ENCODE measurements around the gene DNAH2.

Gene DNAH2

DNA sequence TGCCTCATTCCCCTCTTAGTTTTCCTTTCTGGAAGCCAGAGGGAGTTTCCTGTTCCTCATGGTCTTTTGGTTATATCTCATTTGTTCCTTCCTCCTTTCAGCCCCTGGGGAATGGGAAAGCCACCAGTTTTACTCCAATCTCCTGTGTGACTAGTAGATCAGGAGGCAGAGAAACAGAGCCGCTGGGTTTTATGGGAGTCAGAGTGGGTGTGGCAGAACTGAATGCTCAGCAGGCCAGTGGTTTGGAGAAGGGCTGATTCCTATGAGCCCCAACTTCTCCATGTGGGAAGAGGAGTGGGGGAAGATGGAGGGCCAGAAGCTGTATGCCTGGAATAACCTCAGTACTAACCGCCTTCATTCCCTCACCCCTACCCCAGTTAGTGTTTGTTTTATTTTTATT, 4.1 kb downstream of the DNAH2 start:
- DNase-seq (ENCODE audit: low read depth) = no peak

DNA sequence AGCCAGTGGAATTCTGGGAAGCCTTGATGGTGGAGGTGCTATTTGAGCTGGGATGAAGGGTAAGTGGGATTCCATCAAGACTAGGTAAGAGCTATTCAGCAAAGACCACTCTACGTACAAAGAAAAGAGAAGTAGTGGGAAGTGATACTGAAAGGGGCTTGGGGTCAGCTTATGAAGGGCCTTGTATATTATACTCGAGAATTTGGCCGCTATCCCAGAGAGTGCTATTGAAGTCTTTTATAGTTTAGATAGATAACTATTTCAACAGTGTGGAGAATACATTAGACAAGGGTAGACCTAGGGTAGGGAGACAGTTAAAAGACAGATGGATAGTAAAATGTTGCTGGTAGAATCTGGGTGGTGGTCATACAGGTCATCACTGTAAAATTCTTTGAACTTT, 10.3 kb downstream of the DNAH2 start:
- no peak for DNase-seq (ENCODE audit: low read depth)

DNA sequence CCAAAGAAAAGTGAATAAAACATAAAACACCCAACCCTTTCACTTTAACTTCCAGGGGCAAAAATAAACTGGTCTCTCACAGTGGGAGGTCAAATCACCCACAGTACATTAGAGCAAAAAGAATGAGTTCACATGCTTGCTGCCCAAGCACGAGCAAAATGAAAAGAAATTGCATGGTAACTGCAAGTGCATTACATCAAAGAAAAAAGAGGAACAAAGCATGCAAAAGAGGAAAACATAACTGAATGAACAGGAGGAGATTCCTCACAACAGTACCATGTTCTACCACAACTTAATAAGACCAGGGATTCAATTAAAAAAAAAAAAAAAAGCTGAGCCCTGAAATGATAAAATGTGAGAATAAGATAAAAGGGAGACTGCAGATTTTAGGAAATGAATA, 12.3 kb downstream of the DNAH2 start:
- no peak for DNase-seq (ENCODE audit: low read depth)

DNA sequence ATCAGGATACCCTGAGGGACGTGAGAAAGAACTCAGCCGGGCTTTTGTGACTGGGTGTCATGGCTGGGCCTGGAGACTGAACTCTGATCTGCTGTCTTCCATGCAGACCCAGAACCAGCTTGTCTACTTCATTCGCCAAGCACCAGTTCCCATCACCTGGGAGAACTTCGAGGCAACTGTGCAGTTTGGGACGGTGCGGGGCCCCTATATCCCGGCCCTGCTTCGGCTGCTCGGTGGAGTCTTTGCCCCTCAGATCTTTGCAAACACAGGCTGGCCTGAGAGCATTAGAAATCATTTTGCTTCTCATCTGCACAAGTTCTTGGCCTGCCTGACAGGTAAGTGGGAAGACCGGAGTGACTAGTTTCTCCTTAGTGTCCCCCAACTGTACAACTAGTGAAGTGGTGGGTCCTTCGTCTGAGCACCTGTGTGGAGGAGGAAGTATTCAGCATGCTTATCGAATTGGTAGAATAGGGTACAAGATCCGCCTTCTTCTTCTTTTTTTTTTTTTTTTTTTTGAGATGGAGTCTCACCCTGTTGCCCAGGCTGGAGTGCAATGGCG, 15.5 kb downstream of the DNAH2 start:
- DNase-seq (ENCODE audit: low read depth) = no peak

DNA sequence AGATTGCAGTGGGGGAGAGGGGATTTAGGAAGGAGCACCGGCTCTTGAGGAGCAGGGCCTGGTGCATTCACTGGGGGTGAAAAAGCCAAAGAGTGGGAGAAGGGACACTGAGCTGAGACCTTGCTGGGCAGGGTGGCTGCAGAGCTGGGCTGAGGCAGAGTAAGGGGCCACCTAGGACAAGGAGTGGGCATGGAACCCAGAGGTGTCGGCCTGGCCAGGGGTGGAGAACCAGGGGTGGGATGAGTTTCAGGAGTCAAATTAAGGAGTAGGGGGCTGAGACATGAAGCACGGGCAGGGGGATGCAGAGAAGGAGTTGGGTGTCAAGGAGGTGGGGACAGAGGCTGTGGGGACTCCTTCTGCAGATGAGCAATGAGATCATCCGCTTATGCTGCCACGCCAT, 20.1 kb downstream of the DNAH2 start:
- DNase-seq (ENCODE audit: low read depth) = no peak

DNA sequence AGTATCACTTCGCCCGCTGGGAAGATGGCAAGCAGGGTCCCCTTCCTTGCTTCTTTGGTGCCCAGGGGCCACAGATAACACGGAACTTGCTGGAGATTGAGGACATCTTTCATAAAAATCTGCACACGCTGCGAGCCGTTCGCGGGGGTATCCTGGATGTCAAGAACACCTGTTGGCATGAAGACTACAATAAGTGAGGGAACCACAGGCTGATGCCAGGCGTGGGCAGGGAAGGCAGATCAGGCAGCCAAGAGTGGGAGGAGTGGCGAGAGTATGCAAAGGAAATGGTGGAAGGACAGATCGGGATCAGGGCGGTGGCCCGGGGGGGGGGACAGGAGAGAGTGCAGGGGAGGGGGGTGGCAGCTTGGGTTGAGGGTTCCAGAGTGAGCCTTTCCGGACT, 22.2 kb downstream of the DNAH2 start:
- DNase-seq (ENCODE audit: low read depth) = no peak

DNA sequence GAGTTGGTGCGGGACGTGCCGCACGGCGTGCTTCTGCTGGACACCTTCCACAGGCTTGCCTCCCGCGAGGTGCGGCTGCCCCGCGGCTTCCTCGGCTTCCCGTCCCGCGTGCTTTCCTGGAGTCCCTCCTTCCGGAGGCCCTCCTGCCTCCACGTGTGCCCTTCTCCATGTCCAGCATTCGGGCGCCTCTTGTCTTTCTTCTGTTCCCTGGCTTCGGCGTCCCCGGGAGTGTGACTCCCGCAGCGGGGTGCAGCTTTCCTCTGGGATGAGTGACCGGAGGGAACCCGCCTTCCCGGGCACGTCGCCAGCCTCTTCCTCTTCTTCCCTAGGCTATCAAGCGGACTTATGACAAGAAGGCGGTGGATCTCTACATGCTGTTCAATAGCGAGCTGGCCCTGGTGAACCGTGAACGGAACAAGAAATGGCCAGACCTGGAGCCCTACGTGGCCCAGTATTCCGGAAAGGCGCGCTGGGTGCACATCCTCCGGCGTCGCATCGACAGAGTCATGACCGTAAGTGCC, 23.0 kb downstream of the DNAH2 start:
- DNase-seq (ENCODE audit: low read depth) = no peak

DNA sequence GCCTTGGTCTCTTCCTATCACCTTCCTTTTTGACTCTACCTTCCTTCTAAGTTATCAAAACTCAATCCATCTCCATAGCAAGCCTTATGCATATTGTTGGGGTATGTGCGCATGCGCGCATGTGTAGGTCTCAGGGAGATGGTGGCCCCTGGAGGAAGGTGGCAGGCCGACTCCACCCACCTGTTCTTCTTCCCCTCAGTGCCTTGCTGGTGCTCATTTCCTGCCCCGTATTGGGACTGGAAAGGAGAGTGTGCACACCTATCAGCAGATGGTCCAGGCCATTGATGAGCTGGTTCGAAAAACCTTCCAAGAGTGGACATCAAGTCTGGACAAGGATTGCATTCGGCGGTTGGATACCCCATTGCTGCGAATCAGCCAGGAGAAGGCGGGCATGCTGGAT, 25.2 kb downstream of the DNAH2 start:
- no peak for DNase-seq (ENCODE audit: low read depth)

DNA sequence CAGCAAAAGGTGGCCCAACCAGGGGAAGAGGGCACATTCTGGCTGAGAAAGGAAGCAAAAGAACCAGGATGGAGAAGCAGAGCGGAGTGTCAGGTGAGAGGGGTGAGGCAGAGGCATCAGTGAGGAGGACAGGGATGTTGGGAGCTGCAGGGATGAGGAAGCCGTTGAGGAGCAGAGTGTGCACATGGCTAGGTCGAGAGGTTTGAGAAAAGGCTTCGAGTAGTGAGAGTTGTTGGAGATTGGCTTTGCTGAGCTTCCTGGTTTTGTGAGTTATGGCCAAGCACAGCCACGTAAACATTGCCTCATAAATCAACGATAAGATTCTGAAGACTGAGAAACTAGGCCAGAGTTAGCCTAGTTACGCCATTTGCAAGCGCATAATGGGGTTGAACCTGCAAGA, 26.9 kb downstream of the DNAH2 start:
- no peak for DNase-seq (ENCODE audit: low read depth)

DNA sequence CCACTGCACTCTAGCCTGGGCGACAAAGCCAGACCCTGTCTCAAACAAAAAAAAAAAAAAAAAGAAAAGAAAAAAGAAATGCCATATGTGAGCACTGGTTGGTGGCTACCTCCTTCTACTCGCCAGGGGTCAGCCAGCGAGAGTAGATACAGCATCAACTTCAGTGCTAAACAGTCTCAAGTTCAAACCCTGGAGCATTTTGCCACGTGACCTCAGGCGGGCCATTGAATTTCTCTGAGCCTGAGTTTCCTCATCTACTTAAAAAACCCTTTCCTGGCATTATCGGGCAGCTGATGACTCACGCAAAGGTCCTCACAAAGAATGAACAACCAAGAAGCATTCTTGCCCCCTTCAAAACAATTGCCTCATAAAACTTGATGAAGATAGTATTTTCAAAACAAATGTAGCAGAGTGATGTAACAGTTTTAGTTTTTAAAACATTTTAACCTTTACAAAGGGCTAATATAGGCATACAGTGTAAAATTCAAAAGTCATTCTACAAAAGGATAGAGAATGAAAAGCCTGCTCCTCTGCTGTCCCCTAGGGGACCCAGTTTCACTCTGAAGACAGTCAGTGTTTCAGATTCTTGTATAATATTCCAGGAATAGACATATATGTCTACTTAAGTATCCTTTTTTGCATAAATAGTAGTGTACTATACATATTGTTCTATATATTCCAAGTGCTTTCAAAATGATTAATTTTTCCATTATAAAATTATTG, 28.4 kb downstream of the DNAH2 start:
- DNase-seq (ENCODE audit: low read depth) = no peak

DNA sequence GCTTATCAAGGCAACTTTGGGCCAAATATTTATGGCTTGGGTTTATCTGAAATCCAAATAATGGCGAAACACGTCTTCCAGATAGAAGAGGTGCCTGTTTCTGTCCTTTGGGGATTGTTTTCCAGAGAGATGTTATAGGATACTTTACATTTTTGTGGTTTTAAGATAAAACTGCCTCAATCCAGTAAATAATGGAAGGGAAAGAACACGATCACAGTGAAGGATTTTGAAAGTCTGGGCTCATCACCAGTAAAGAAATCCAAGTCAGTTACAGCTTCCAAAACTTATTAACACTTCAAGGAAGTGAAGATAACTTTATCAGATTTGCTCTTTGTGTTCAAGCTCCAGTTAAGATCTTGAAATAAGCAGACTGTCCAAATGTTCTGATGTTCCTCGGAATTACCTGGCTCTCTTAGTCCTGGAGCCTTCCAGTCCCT, 30.1 kb downstream of the DNAH2 start:
- no peak for DNase-seq (ENCODE audit: low read depth)

DNA sequence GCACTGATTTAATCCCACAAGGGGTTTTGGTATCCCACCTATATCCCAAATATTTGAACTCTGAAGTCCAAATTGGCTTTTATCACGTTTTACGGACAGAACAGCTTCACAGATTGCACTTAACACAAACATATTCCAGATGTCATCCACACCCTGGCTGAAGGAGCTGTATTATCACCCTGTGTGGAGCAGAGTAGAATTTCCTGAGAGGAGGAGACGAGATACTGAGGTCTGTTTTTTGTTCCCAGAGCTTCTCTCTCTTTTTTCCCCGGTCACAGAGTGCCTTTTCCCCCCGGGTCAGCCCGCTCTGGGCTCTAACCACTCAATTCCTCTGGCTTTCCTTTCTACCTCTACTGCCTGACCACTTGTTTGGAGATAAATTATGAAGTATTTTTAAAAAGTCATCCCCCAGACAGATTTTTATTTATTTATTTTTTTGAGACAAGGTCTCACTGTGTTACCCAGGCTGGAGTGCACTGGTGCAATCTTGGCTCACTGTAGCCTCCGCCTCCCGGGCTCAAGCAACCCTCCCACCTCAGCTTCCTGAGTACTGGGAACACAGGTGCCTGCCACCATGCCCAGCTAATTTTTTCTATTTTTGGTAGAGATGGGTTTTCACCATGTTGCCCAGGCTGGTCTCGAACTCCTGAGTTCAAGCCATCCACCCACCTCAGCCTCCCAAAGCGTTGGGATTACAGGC, 30.7 kb downstream of the DNAH2 start:
- no peak for DNase-seq (ENCODE audit: low read depth)

DNA sequence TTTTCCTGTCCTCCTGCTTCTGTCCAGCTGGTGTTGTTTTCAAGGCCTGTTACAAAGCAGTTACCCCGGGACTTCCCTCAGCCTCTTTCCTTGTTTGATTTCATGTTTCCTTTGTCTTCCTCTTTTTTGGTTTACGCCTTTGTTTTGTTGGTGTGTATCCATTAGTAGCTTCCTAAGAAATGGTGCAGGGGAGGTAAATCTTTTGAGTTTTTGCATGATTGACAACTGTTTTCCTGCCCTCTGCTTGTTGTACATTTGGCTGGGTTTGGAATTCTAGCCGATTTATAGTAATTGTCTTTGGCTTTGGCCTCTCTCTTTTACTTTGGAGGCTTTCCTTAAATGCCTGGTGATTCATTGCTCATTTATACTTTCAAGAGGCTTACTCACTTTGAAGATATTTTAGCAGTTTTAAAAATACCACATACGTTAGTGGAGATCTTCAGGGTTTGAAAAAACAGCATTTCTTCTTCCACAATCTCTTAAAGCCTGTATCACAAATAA, 32.8 kb downstream of the DNAH2 start:
- DNase-seq (ENCODE audit: low read depth) = no peak

DNA sequence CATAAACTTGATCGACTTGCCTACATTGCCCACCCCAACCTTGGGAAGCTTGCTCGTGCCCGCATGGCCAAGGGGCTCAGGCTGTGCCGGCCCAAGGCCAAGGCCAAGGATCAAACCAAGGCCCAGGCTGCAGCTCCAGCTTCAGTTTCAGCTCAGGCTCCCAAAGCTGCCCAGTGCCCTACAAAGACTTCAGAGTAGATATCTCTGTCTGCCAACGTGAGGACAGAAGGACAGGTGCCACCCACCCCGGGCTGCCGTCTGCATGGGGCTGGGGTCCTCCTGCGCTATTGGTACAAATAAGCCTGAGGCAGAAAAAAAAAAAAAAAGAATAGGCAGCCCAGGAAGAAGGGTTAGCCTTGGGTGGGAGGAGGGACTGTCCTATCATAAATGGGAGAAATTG, 37.1 kb downstream of the DNAH2 start:
- DNase-seq (ENCODE audit: low read depth) = no peak

DNA sequence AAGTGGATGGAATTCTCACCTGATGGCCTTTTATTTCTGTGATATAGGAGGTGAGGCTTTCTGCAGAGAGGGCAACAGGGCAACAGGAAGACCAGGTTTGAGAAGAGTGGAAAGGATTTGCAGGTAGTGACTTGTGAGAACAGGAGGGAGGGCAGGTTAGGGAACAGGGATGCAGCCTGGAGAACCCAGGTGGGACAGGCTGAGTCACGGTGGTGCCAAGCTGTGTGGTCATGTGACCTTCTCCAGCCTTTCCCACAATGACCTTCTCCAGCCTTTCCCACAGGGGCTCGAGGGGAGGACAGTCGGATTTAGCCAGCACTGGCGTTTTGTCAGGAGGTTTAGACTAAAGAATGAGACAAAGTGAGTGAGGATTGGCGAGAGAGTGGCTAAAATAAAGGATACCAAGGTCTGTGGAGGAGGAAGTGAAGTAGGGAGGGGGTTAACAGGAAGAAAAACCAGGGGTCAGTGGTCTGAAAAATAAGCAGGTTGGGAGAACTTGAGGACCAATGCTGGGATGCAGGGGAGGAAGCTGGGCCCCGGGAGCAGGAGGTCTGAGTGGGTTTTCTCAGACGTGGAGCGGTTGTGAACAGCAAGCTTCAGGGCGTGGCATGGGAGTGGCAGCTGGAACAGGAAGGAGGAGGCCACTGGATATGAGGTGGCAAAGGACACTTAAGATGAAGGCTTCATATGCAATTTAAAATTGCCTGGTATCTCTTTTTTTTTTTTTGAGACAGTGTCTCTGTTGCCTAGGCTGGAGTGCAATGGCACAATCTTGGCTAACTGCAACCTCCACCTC, 37.7 kb downstream of the DNAH2 start:
- DNase-seq (ENCODE audit: low read depth) = no peak

DNA sequence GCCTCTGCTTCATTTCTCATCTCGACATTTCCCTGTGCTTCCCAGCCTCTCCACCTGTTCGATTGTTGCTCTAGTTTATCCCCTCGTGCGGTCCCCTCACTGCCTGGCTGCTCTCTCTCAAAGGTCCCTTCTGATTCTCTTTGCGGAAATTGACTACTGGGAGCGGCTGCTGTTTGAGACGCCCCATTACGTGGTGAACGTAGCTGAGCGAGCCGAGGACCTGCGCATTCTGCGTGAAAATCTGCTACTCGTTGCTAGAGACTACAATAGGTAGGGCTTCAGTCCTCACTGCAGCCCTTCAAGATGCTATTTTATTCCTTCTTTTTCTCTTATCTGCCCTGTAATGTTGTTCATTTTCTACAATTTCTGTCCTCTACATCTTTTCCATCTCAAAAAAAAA, 39.4 kb downstream of the DNAH2 start:
- no peak for DNase-seq (ENCODE audit: low read depth)

DNA sequence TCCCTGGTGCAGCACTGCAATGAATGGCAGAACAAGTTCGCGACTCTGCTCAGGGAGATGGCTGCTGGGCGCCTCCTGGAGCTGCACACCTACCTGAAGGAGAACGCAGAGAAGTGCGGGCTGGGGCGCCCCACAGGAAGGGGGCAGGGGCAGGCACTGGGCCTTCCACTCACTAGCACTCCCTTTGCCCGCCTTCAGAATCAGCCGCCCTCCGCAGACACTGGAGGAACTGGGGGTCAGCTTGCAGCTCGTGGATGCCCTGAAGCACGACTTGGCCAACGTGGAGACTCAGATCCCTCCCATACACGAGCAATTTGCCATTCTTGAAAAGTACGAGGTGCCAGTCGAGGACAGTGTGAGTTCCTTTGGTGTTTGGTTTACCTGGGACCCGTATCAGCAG, 46.4 kb downstream of the DNAH2 start:
- no peak for DNase-seq (ENCODE audit: low read depth)

DNA sequence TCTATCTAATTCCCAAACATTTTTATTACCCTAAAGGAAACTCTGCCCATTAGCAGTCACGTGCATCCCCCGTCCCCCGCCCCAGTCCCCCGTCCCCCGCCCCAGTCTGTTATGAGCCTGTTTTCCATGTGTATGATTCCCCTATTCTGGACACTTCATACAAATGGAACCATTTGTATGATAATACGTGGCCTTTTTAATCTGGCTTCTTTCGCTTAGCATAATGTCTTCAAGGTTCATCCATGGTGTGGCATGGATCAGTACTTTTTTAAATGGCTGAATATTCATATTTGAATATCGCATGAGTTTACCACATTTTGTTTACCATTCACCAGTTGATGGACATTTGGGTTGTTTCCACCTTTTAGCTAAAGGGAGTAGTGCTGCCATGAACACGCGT, 49.5 kb downstream of the DNAH2 start:
- no peak for DNase-seq (ENCODE audit: low read depth)

DNA sequence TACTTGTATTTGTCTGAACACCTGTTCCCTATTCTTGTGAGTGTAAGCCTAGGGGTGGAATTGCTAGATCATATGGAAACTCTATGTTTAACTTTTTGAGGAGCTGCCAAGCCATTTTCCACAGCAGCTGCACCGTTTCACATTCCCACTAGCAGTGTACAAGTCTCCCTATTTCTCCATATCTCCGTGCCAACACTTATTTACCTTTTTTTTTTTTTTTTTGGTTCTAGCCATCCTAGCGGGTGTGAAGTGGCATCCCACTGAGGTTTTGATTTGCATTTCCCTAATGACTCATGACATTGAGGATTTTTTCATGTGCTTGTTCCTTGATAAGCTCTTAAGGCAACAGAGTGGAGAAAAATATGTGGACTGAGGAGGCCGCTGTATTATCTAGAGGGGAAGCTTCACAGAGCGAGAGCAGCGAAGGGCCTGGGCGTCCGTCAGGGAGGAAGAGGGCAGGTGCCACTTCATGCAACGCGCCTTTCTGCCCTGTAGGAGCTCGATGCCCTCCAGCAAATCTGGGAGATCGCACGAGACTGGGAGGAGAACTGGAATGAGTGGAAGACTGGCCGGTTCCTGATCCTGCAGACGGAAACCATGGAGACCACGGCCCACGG, 50.0 kb downstream of the DNAH2 start:
- no peak for DNase-seq (ENCODE audit: low read depth)

DNA sequence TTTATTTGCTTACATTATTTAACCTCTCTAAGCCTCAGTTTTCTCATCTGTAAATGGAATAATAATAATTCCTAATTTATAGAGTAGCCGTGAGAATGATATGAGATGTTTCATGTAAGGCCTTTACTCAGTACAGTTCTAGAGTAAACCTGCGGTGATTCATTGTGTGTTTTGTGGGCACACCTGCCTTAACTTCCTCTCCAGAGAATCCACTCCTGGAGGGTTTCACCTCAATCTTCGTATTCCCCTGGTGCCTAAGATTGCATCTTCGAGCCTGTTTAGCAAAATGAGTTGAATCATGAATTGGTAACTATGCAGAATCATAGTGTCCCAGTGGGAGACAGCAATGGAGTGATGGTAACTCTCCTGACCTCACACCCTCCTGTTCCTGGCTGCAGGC, 52.3 kb downstream of the DNAH2 start:
- DNase-seq (ENCODE audit: low read depth) = no peak

DNA sequence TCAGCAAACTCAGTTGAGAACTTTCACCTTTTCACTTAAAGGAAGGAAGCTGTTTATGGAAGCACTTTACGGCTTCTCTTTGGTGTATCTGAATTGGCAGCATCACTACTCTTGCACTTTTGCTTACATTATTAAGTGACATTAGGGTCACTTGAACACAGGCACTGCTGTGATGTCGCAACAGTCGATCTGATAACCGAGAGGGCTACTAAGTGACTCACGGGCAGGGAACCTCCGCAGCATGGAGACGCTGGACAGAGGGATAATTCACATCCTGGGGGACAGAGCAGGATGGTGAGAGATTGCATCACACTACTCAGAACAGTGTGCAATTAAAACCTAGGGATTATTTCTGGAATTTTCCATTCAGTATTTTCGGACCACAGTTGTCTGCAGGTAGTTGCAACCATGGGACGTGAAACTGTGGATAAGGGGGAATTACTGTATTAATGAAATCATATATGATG, 56.5 kb downstream of the DNAH2 start:
- no peak for DNase-seq (ENCODE audit: low read depth)

DNA sequence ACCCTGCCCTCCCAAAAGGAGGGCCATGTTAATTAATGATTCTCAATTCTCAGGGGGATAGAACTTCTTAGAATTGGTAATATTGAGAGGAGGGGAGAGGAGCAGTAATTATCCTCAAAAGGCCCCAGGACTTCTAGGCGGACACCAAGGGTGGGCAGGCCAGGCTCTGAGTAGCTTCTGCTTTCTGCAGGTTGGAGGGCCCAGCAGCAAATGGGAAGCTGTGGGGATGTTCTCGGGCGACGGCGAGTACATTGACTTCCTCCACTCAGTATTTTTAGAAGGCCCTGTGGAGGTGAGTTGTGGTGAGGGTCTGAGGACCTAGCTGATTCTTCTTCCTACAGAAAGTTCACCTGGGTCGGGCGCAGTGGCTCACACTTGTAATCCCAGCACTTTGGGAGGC, 57.5 kb downstream of the DNAH2 start:
- DNase-seq (ENCODE audit: low read depth) = no peak

All from stimulated activated CD8-positive, alpha-beta memory T cell treated with anti-CD3 and anti-CD28 coated beads, Interleukin-4, amount 100 ng/mL, for 24 hours (primary cell).